HG03521 (cell line): ENCODE measurements around the gene SPDYA.

Source experiments
- ATAC-seq: cut with Tn5 transposase; IDR thresholded peaks from one replicate; pipeline ENCODE4 v1.9.1; 2021; ENCODE audit warnings: mild to moderate bottlenecking, moderate library complexity; ENCODE audit not compliant: unreplicated experiment

Gene SPDYA

GRCh38 chr2:28824870-28825269 is 14.2 kb downstream of the SPDYA start:
- ATAC-seq: no peak

GRCh38 chr2:28828382-28828781 is 17.7 kb downstream of the SPDYA start:
- ATAC-seq: no peak

DNA sequence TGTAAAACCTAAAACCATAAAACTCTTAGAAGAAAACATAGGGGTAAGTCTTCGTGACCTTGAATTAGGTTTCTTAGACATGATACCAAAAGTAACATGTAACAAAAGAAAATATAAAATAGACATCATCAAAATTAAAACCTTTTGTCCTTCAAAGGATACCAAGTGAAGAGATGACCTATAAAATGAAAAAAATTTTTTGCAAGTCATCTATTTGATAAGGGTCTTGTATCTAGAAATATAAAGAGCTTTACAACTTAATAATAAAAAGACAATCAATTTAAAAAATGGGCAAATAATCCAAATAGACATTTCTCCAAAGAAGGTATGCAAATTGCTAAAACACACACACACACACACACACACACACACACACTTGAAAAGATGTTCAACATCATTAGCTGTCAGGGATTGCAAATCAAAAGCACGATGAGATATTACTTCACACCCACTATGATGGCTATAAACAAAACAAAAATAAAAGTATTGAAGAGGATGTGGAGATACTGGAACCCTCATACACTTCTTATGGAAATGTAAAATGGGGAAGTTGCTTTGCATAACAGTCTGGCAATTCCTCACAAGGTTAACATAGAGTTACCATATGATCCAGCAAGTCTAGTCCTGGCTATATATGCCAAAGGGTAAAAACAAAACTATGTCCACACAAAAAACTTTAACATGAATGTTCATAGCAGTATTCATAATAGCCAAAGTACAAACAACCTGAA is 23.3 kb downstream of the SPDYA start:
- ATAC-seq: no peak

GRCh38 chr2:28835781-28836180 is 25.1 kb downstream of the SPDYA start:
- no peak for ATAC-seq

- no peak for ATAC-seq
Measured at GRCh38 chr2:28838971-28839370, 28.3 kb downstream of the SPDYA start.

GRCh38 chr2:28842042-28842441 is 31.4 kb downstream of the SPDYA start:
- no peak for ATAC-seq

- ATAC-seq: no peak
Measured at GRCh38 chr2:28855193-28855592, 44.6 kb downstream of the SPDYA start.

DNA sequence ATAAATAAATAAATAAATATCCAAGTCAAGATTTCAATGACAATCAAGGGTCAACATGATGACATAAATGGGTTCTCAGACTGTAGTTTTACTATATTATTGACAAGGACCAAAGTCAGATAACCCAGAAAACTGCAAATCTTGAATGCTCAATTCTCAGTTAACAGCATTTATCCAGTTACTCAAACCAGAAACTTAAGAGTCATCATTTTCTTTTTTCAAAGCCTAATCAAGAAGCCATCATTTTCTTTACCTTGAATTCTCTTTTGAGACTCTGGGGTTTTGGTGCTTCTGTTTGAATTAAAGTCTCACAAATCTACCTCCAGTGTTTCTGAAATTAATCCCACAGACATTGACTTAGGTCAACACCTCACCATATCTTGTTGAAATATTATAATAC is 45.3 kb downstream of the SPDYA start:
- ATAC-seq: no peak

DNA sequence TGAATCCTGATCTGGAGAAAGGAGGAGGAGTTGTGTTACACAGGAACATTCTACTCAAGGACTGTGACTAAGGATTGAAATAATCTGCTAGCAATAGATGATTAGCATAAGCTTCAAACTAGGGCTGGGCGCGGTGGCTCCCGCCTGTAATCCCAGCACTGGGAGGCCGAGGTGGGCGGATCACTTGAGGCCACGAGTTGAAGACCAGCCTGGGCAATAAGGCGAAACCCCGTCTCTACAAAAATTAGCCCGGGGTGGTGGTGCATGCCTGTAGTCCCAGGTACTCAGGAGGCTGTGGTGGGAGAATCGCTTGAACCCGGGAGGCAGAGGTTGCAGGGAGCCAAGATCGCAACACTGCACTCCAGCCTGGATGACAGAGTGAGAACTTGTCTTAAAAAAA is 58.0 kb downstream of the SPDYA start:
- ATAC-seq: no peak

DNA sequence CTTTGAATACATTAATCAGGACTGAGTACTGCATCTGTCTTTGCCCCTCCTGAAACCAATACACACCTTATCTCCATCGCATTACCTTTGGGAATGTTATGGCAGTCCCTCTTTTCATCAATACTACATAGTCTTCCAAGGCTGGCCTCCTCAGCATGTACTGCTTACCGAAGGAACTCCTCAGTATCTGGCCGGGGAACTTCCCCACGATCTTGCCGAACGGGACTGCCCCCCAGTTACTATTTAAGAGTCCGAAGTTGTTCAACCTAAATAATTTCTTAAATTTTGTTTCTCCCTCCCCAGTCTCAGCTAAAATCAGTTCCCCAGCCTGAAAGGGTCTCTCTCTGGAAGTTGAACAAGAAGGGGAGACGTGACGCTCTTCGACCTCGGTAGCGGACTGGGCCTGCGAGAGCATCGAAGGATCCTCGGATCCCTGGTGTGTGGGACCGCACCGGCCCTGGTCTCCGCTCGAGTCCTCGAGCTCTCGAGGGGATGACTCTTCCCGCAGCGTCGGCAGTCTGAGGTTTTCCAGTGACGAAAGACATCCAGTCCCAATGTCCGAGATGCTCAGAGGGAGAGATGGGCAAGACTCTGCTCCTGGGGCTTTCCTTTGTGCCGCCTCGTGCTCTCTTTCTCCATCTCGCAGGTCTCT is 59.0 kb downstream of the SPDYA start:
- peak; percentile 11 for ATAC-seq

DNA sequence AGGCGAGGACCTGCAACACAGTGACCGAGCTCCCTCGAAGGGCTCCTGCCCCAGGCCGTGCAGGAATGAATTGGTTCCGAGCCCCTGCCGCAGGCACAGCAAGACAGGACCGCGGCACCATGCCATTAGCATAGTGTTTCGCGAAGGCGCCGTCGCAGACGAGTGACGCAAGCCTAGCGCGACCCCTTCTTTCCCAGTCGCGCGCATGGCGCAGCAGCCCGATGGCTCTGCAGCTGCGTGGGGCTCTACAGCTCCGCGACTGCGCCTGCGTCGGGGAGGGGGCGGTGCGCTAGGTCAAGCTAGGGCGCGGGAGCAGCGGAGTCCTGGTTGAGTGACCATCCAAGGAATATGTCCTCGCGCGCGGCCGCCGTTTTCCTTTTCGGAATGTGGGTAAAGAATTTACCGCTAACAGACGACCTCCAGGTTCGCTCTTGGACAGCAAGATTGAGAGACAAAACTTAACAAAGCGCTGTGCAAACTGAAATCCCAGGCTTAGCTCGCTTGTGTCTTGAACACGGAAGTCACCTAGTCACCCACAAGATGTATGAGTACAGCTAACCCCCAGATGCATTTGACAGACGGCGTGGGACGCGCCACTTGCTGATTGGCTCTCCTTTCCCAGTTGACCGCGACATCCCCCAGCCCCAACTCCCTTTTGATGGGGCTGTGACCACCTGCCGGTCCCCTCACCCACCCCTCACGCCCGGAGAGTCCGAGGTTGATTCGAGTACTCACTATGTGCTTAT is 59.7 kb downstream of the SPDYA start, which contains the start of gene TRMT61B:
Gene TRMT61B (minus strand): TSS at position 164 of the 746 bp plus-strand sequence. CDS start 32 bp downstream, at position 132.
- ATAC-seq: peak; percentile 95

- no peak for ATAC-seq
Measured at GRCh38 chr2:28871620-28872019, 61.0 kb downstream of the SPDYA start.

DNA sequence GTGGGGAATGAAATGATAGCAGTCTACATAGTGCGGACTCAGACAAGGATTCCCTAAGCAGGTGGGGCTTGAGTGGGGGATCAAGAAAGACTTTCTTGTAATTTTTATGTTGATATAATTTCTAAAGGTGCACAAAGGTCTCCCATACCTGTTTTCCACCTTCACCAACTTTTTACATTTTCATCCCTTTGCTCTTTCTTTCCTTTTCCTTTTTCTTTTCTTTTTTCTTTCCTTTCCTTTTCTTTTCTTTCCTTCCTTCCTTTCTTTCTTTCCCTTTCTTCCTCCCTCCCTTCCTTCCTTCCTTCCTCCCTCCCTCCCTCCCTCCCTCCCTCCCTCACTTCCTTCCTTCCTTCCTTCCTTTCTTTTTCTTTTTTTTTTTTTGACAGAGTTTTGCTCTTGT is 69.6 kb downstream of the SPDYA start:
- no peak for ATAC-seq

GRCh38 chr2:28893488-28893887 is 82.9 kb downstream of the SPDYA start:
- ATAC-seq: no peak

DNA sequence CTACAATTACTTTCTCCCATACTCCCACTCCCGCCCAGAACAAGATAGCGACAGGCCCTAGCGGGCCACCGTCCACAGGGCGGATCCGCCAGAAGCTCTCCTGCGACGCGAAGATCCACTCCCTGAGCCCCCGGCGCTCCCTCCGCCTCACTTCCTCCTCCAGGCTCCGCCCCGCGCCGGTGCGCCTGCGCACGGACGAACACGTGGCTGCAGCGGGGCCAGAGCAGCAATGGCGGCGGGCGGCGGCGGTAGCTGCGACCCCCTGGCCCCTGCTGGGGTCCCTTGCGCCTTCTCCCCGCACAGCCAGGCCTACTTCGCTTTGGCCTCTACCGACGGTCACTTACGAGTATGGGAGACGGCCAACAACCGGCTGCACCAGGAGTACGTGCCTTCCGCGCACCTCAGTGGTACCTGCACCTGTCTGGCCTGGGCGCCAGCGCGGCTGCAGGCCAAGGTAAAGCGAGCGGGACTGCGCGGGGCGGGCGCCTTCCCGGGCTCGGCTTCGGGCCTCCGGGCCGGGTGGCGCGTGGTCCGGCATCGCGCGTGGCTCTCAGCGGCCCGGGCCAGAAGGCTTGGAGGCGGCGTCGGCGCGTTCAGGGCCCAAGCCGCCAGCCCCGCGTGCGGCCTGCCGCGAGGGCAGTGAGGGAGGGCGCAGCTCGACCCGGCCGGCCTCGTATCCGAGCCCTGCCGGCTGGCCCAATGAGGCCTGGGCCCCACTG is 84.0 kb downstream of the SPDYA start, which contains the start of gene WDR43:
Gene WDR43 (plus strand): TSS at position 198 of the 719 bp plus-strand sequence. CDS start 32 bp downstream, at position 230.
- ATAC-seq: peak; percentile 88

DNA sequence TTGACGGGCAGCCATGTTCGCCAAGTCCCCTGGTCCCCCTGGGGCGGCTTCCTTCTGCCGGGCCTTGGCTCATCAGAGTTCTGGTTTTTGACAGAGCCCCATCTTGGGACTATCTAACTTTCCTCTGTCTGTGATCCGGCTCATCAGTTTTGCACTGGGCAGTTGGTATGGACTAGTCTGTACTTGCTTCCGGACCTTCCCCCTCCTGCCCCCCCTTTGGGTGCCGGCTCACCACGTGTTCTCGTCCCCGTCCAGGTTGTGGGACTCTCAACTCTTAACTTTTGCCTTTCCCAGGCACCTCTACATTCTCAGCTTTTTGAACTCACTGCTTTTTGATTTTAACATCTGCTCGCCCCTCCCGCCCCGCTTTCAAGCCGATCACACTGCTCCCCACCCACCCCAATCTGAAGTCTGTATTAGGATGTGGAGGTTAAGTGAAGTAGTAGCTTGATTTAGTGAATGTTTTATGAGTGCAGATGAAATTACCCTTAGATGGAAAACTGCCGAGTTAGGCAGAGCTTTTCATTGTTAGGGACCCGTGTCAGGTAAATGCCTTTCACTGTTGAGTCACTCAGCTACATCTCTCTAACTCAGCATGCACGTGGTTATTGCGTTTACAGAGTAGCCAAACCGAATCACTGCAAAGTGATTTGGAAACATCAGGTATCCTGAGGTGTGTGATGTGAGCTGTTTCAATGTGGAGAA is 84.7 kb downstream of the SPDYA start:
- ATAC-seq: no peak

DNA sequence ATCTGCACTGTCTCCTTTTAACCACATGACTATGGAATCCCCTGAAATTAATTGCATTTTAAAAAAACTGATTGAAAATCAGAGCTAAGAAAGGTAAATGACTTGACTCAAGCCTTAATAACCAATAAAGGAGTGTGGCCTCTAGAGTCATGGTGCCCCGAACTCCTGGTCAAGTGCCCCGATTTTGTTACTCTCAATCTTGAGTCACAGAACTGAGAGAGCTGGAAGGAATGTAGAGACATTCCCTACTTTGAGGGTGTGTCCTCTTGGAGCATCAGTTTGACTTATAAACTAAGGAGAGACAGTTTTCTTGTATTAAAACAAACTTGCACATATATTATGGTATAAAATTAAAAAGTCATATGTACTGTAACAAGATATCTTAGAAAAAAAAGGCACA is 86.3 kb downstream of the SPDYA start:
- ATAC-seq: no peak

GRCh38 chr2:28898048-28898447 is 87.4 kb downstream of the SPDYA start:
- no peak for ATAC-seq
